Stimulated activated memory B cell treated with anti-CD40 and anti-IgM and Interleukin-4, amounts not matched to agents 10 μg/mL and 1 μg/mL and 100 μg/mL, for 72 hours (primary cell): ENCODE measurements around the gene CATSPERB.
A peak's percentile ranks its signal among the peaks of the same experiment; 100 is the strongest.

ENCODE experiments used
- ATAC-seq: fragments of 150-1000 bp; cut with Tn5 transposase; 2 replicates; pipeline ENCODE4 v1.10.0; 2021
- H3K27ac Mint-ChIP-seq: one replicate; pipeline ENCODE4 v1.8.0; 2022; ENCODE audit warnings: mild to moderate bottlenecking, mixed read lengths
- H3K27me3 Mint-ChIP-seq: one replicate; pipeline ENCODE4 v1.8.0; 2022; ENCODE audit warnings: mixed read lengths
- H3K36me3 Mint-ChIP-seq: one replicate; pipeline ENCODE4 v1.8.0; 2022; ENCODE audit warnings: mixed read lengths
- H3K4me1 Mint-ChIP-seq: one replicate; pipeline ENCODE4 v1.8.0; 2022; ENCODE audit warnings: mixed read lengths
- H3K4me3 Mint-ChIP-seq: one replicate; pipeline ENCODE4 v1.8.0; 2022; ENCODE audit warnings: mild to moderate bottlenecking, moderate library complexity, mixed read lengths
- H3K9me3 Mint-ChIP-seq: one replicate; pipeline ENCODE4 v1.8.0; 2022; ENCODE audit warnings: mixed read lengths

The CATSPERB gene, protein sequence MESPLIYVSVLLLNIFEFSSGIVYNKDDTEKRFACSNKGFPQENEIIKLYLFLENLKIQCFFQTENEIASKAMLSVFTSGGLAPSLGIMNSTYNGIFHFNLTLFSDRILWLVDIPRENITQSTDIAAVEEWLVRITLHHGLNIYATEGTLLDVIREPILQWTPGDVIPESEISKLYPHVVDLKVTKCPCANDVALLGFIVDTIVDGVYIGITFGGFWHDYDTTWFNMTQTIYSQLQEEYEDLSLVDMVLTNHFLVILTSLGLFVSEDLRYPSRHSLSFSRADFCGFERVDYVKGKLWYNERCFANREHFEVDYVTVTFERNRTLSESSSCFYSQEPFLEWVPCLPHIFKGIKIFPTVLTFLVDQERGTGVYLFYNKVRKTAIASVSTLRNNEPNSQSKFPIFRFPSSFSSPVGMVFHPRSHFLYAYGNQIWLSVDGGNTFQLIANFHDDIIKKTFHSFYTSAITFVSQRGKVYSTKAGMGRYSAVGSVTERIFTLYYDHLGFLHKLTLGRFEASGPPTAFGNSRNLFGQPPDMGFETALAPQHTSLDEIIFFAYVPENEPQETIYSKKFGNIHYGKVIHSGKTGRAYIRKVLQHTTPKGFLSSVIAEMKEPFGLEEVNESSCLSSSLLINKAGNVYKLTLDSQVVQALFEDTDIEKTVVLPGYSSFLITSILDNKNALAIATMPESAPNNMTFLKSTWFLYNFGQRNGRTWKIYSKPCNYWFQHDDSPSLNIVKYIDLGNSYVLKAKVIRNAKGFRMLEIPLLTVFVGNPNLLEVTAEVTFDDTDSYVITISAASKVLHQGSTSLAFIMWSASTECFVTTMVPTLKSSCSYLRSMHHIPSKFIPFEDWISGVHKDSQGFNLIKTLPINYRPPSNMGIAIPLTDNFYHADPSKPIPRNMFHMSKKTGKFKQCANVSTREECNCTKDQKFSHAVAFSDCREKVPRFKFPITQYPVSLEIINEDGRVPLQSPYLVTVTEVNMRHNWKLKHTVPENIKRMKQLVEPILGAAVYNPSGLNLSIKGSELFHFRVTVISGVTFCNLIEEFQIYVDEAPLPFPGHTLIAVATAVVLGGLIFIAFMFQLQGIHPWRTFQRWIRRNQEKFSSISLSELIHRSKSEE

DNA sequence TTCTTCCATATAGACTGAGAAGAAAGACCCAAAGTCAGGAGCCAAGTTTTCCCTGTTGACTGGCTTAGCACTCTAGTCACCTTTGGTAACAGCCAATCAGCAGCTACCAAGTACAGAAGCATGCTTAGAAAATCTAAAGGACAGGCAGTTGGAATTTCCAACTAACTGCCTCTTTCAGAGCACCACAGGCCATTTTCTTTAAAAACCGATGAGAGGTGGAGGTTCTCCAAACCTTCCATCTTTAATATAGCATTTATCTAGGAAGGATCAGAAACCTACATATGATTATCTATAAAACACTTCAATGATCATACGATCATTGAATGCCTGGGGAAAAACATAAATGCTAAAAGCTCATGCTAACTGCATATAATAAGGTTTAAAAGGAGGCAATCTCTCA, at the start of gene CATSPERB:
CATSPERB (minus strand) TSS at position 101 of the 400 bp plus-strand sequence. CDS start 2,607 bp downstream, outside the sequence.
- Mint-ChIP-seq H3K36me3 (no peaks in the 10 kb centered on the region), H3K27ac (no peak within 1 kb of the TSS), H3K4me3 (no peak within 1 kb of the TSS), H3K27me3 (peaks cover 26% of the 10 kb centered on the region), H3K9me3 (no peaks in the 10 kb centered on the region), H3K4me1 (no peaks in the 10 kb centered on the region)
- ATAC-seq, result no peak

DNA sequence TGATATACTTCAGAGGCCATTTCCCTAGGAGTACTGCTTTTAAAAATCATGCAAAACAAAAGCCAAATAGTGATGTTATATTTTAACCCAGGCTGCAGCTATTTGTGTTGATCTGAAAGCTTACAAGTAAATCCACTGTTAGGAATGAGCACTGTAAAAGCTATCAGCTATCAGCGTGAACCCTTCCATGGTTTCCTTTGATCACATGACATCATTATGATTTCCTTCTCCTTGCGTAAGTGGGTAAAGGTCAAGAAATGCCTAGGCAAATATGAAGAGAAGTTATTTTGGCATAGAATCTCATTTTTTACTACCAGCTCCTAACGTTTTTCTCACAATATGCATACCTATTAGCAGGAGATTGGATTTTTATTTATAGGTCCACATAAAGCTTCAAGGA, 48.6 kb upstream of the CATSPERB start:
- H3K36me3 Mint-ChIP-seq, result peaks cover 7% of the 10 kb centered on the region
- H3K27ac Mint-ChIP-seq, result no peak overlapping the region
- no peaks in the 10 kb centered on the region for H3K4me1 Mint-ChIP-seq
- H3K9me3 Mint-ChIP-seq, result no peaks in the 10 kb centered on the region
- ATAC-seq, result no peak
- H3K4me3 Mint-ChIP-seq, result no peak overlapping the region
- no peaks in the 10 kb centered on the region for H3K27me3 Mint-ChIP-seq

DNA sequence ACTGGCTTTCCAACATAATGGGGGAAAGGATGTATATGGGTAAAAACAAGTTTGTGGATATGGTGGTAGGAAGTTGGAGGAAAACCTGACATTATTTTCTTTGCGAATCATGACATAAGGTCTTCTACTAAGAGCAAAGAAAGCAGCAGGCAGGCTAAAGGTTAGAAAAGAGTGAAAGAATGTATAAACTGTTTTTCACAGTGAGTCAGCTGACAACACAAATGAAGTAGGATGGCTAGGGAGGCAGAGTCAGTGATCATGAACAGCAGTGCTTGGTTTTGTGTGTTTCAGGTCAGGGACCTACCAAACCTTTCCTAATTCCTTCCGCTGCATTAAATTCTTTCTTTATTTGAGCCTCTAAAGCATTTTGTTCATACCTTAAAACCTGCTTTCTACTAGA, 46.3 kb upstream of the CATSPERB start:
- Mint-ChIP-seq H3K27me3 (no peaks in the 10 kb centered on the region), H3K36me3 (peaks cover 7% of the 10 kb centered on the region), H3K27ac (no peak overlapping the region), H3K4me3 (no peak overlapping the region), H3K4me1 (peaks cover 18% of the 10 kb centered on the region), H3K9me3 (no peaks in the 10 kb centered on the region)
- no peak for ATAC-seq

DNA sequence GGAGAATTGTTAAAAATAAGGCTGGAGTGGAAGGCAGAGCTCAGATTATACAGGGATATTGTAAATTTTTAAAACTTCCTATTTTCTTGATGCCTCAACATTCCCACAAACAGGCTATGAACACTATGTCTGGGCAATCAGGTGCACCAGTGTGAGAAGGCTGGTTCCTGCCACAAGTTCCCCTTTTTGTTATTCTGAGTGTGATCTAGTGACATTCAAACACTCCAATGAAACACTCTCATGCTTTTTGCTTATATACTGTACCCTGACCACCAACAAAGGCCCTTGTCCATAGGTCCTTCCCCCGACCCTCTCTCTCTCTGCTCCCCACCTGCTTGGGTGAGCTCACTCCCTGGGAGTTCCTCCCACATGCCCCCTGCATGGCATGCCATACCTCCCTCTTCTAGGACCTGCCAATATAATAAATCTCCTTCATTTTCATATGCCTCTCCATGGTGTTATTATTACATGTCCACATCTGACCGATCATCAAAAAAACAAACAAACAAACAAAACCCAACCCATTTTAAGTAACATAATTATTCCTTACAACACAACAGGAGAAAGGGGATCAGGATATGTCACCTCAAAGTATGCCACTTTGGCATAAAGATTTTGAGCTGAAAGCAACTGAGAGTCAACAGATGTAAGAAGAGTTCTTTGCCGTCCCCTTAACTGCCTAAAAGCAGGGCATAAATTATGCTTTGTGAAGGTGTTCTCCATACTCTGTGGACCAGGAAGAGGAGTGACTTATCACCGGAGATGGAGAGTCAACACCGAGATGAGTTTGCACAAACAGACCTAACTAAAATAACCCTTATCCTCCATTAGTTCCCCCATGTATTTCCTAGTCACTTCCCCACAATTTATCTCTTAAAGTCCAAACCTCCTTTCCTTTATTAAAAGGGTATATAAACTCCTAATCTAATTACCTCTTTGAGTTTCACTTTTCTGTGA, 42.5 kb upstream of the CATSPERB start:
- Mint-ChIP-seq H3K9me3 (no peaks in the 10 kb centered on the region), H3K27me3 (no peaks in the 10 kb centered on the region), H3K27ac (peak overlapping the region; percentile 34), H3K4me1 (peaks cover 18% of the 10 kb centered on the region), H3K36me3 (no peaks in the 10 kb centered on the region), H3K4me3 (no peak overlapping the region)
- peak; percentile 89 for ATAC-seq

DNA sequence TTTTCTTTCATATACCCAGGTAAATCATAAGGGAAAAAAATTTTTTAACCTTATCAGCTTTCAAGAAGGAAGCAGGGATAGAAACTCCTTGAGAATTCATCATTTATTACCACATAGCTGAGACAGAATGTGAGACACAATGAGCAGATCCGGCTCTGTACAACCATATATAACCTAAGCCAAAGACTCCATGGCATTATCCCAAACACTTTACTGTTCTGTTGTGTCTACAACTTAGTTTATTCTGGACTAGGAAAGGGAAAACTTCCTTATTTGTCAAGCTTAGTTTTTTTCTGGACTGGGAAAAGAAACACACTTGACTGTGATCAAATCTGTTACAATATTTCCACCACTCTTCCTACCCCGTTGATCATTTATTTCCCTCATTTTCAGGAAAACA, 38.3 kb upstream of the CATSPERB start:
- Mint-ChIP-seq H3K36me3 (no peaks in the 10 kb centered on the region), H3K9me3 (no peaks in the 10 kb centered on the region), H3K4me3 (no peak overlapping the region), H3K27me3 (no peaks in the 10 kb centered on the region), H3K27ac (no peak overlapping the region), H3K4me1 (peaks cover 16% of the 10 kb centered on the region)
- no peak for ATAC-seq

DNA sequence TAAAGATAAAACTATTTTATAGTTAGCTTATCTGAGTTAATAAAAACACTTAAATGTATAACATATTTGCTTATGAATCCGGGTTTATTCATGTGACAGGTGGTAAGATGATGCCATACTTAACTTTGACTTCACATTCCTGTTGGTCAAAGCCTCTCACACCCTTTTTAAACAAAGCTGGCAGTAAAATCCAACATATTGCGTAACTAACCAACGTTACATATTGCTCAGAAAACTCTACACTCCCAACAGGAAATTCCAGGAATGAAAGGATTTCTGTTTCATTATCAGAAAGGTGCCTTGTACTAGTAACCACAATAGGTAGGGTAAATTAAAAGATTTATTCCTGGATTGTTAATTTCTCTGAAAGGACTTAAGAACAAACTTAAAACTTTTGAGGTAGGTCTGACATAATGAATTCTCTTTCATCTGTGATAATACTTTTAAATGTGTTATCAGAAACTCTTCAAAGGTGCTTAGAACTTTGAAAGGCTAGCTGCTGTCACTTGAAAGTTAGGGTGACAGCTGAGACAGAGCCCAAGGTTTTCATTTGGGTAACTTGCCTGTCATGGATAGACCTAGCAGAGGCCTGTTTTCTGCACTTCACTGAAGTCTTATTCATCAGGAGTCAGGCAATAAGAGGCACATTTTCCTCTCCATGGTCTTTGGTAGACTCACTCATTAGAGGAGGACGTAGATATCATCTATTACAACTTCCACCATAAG, 23.8 kb upstream of the CATSPERB start:
- no peak overlapping the region for H3K27ac Mint-ChIP-seq
- no peak for ATAC-seq
- no peaks in the 10 kb centered on the region for H3K4me1 Mint-ChIP-seq
- H3K9me3 Mint-ChIP-seq, result peaks cover 3% of the 10 kb centered on the region
- H3K4me3 Mint-ChIP-seq, result no peak overlapping the region
- peaks cover 6% of the 10 kb centered on the region for H3K36me3 Mint-ChIP-seq
- H3K27me3 Mint-ChIP-seq, result peaks cover 37% of the 10 kb centered on the region

DNA sequence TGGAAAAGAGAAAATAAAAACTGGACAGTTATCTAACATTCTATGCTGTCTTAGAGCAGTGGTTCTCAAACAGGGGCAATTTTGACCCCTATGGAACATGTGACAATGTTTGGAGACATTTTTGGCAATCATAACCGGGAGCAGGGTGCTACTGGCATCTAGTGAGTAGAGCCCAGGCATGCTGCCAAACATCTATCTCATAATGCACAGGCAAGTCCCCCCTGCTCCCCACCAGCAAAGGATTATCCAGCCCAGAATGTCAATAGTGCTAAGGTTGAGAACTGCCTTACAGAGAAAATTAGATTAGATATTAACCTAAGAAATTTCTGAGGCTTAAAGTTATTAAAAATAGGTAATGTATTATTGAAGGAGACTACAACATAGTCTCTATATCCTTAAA, 22.9 kb upstream of the CATSPERB start:
- Mint-ChIP-seq H3K4me1 (no peaks in the 10 kb centered on the region), H3K27ac (no peak overlapping the region), H3K9me3 (peaks cover 3% of the 10 kb centered on the region), H3K4me3 (no peak overlapping the region), H3K27me3 (peaks cover 44% of the 10 kb centered on the region), H3K36me3 (no peaks in the 10 kb centered on the region)
- ATAC-seq, result no peak

DNA sequence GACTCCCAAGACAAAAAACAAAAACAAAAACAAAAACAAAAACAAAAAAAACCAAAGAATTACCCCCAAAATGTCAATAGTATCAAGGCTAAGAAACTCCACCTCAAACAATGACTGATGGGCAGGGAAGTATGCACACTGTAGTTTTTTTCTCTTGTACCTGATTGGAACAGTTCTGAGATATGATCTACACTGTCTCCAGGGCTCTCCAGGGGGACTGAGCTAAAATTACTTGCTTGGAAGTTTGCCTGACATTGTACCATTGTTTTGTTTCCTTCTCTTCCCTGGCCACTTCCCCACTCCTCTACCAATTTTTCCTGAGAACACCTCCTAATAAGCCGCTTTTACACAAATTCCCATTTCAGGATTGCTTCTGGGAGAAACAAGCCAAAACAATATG, 22.3 kb upstream of the CATSPERB start:
- no peak for ATAC-seq
- H3K4me3 Mint-ChIP-seq, result no peak overlapping the region
- H3K9me3 Mint-ChIP-seq, result no peaks in the 10 kb centered on the region
- no peaks in the 10 kb centered on the region for H3K36me3 Mint-ChIP-seq
- no peaks in the 10 kb centered on the region for H3K4me1 Mint-ChIP-seq
- no peak overlapping the region for H3K27ac Mint-ChIP-seq
- peaks cover 50% of the 10 kb centered on the region for H3K27me3 Mint-ChIP-seq

DNA sequence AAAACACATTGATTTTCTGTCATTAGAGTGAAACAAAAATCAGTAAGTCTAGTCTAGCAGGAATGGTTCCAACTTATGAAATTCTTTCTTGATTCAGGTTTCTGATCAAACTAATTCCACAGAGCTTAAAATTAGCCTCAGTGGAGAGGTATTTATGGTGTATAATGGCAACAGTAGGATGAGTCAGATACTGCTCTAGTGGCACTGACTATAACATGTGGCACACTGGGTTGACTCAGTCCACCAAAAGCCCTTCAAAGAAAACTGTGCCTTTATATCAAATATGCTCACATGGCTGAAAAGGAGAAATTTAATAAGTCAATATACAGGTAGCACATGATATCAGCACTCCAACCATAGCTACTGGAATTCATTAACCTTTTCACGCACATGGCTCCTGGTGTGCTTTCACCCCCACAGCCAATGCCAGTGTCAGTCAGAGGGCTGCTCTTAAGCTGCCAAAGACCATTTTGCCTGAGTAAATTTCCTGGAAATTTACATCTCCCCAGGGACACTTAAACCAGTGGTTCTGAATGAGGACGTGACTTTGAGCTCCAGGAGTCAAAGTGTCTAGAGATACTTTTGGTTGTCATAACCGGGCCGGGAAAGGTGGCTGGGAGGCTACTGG, 21.7 kb upstream of the CATSPERB start:
- peaks cover 56% of the 10 kb centered on the region for H3K27me3 Mint-ChIP-seq
- no peaks in the 10 kb centered on the region for H3K9me3 Mint-ChIP-seq
- H3K36me3 Mint-ChIP-seq, result no peaks in the 10 kb centered on the region
- no peak for ATAC-seq
- H3K4me1 Mint-ChIP-seq, result no peaks in the 10 kb centered on the region
- H3K27ac Mint-ChIP-seq, result no peak overlapping the region
- no peak overlapping the region for H3K4me3 Mint-ChIP-seq

DNA sequence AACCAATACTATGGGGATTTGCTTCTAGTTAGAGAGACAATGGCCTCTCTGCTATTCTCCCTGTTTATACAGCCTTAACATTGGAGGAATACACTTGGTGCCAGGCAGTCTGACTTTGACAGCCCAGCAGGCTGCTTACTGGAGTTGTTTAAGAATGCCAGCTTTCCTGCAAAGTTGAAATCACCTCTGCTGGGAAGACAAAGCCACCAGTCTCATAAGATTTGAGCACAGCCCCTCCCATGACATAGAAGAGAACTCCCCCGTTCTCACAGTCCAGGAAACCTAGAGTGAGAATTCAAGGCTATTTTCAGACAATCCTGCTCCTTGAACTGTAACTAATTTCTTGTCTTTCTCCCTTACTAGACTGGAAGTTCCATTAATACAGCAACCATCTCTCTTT, 21.1 kb upstream of the CATSPERB start:
- no peak for ATAC-seq
- no peaks in the 10 kb centered on the region for H3K4me1 Mint-ChIP-seq

DNA sequence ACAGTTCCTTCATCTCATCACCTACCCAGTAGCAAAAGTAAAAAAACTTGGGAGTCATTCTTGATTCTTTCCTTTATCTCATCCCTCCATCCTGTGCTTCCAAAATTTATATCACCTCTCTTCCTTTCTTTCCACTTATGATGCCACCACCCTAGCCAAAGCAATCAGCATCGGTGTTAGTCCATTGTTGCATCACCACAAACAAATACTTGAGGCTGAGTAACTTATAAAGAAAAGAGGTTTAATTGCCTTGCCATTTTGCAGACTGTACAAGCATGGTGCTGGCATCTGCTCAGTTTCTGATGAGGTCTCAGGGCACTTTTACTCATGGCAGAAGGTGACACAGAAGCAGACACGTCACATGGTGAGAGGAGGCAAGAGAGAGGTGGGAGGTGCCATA, 19.8 kb upstream of the CATSPERB start:
- Mint-ChIP-seq H3K9me3 (no peaks in the 10 kb centered on the region), H3K36me3 (no peaks in the 10 kb centered on the region), H3K4me1 (no peaks in the 10 kb centered on the region)

More for the DNA sequence above, 21.1 kb upstream of the CATSPERB start:
- Mint-ChIP-seq H3K27me3 (peaks cover 62% of the 10 kb centered on the region), H3K27ac (no peak overlapping the region), H3K36me3 (no peaks in the 10 kb centered on the region), H3K4me3 (no peak overlapping the region), H3K9me3 (no peaks in the 10 kb centered on the region)

DNA sequence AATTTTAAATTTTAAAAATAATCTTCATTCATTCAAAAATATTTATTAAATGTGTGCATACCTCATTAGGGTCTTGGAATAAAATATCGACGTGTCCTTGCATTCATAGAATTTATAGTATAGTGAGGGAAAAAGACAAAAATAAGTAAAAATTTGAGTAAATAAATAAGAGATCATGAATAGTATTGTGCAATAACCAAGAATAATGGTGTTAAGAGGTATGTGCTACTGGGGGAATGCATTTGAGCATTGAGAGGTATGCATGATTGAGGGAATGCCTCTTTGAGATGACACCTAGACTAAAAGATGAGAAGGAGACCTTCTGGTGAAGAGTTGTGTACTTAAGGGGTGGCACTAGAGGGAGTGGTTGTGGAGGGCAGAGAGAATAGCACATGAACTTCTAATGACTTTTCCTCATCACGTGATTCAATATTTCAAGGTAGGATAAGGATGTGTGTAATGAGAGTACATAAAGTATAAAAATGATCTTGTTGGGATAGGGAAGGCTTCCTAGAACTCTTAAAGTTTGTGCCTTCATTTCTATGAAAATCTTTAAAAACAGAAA, 18.8 kb upstream of the CATSPERB start:
- H3K4me1 Mint-ChIP-seq, result no peaks in the 10 kb centered on the region
- no peaks in the 10 kb centered on the region for H3K36me3 Mint-ChIP-seq
- H3K4me3 Mint-ChIP-seq, result no peak overlapping the region
- H3K27me3 Mint-ChIP-seq, result peaks cover 68% of the 10 kb centered on the region
- no peak overlapping the region for H3K27ac Mint-ChIP-seq
- no peaks in the 10 kb centered on the region for H3K9me3 Mint-ChIP-seq
- ATAC-seq, result no peak

More for the DNA sequence above, 19.8 kb upstream of the CATSPERB start:
- Mint-ChIP-seq H3K4me3 (no peak overlapping the region), H3K27me3 (peaks cover 68% of the 10 kb centered on the region), H3K27ac (no peak overlapping the region)
- ATAC-seq, result no peak

DNA sequence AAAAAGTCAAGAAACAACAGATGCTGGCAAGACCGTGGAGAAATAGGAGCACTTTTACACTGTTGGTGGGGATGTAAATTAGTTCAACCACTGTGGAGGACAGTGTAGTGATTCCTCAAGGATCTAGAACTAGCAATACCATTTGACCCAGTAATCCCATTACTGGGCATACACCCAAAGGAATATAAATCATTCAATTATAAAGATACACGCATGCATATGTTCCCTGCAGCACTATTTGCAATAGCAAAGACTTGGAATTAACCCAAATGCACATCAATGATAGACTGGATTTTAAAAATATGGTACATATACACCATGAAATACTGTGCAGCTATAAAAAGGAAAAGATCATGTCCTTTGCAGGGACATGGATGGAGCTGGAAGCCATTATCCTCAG, 18.0 kb upstream of the CATSPERB start:
- Mint-ChIP-seq H3K36me3 (no peaks in the 10 kb centered on the region), H3K4me1 (no peaks in the 10 kb centered on the region), H3K27me3 (peaks cover 68% of the 10 kb centered on the region), H3K27ac (no peak overlapping the region), H3K9me3 (no peaks in the 10 kb centered on the region), H3K4me3 (no peak overlapping the region)
- no peak for ATAC-seq
